ENCODE results near the gene PRKCE.

Gene PRKCE

GRCh38 chr2:45786030-45786835 is 134.8 kb downstream of the PRKCE start:
- peak; percentile 84 for DNase-seq

DNA sequence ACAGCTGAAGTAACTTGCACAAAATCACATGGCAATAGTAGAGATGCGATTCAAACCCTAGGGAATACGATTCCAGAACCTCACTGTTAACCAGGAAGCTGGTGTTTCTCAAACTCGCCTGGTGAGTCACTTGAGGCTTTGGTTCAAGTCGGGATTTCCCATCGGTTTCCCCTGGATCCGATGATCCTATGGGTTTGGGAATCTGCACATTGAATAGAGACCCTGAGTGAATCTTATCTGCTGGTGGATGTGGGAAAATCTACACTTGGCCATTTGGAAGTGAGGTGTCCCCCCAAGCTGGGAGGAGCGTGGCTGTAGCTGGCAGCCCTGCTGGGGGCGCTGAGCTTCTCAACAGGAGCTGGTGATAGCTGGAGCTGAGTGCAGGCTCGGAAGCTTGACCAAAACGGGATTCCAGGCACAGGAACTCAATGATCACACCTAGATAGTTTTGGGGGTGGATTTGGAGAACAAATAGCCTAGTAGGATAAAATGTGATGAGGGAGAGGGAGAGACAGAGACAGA is 135.4 kb downstream of the PRKCE start:
- no peak for DNase-seq

DNA sequence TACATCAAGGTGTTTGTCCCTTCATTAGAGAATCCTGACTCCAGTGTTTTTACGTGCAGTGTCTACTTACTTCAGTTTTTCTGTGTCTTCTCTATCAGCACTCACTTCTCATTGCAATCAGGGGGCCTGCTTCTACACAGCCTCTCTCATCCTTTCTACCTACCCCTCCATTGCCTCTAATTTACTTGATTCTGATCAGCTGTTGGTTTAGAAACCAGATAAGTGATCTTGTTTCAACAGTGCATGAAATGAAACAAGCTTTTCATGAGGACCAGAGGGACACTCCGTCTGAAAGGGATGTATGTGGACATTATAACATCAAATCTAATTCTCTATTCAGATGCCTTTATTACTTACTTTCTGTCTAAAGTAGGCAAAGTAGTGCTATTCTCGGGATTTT is 136.9 kb downstream of the PRKCE start:
- DNase-seq = no peak

DNA sequence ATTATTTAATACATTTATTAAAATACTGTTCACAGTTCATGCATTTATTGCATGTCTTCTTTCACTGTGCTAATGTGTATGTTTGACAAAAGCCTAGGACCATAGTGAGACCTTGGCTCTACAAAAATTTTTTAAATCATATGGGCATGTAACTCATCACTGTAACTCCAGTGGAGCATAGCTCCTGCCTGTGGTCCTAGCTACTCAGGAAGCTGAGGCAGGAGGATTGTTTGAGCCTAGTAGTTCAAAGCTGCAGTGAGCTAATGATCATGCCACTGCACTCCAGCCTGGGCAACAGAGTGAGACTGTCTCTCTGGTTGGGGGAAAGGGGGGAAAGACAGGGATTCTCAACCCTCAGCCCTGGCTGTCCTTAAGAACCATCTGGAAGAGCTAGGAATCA is 137.8 kb downstream of the PRKCE start:
- DNase-seq = no peak

DNA sequence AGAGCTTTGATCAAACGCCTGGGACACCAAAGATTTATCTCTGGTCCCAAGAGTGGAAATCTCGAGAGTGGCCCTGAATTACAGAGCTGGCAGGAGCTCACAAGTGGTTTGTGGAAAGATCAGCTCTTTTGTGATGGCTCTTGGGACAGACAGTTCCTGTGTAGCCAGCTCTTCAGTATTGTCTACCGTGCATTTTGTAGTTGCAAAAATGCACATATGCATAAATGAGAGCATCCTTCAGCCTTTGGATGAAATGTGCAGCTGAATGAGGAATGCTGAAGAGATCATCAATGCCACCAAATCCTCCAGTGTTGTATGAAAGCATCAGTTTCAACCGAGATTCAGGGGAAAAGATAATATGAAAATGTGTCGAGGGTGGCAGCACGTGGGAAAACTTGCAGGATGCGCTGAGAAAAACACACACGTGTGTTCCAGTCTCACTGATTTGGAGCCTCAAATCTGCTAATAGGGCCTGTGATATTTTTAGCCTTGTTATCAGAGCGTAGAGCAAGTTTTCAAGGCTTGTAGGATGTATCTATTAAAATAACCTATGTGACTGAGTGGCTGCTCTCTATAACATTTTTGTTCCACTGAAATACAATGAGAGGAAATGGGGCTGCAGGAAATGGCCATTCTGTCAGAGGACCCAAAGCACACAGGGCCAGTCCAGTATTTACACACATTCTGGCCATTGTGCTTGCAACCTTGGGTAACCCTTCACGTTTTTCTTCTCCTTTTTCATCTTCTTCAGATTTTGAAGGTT is 138.7 kb downstream of the PRKCE start:
- no peak for DNase-seq

DNA sequence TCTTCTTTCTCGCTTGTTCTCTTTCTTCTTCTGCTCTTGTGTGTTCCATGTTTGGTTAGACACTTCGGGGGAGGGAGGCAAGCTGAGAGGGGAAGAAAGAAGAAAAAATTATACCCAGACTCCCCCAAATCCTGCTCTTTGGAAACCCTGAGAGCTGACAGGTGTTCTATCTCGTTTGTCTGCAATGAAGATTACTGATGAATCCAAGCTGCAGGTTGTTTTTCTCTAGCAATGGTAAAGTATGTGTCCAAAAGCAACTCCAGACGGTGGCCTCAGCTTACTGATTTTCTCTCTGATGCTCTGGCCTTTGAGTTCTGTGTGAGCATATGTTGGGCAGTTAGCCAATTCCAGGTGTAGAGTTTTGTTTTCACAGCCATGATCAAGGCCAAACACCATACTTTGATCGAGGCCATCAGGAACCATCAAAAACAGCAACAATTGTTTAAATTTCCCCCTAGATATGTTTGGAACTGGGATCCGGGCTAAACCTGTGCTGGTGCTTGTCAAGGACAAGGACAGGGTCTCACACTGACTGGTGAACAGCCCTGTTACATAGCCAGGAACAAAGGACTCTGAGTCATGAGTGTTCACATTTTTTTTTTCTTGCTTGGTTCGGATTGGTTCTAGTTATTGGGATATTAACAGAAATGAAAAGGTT is 142.0 kb downstream of the PRKCE start:
- no peak for DNase-seq

DNA sequence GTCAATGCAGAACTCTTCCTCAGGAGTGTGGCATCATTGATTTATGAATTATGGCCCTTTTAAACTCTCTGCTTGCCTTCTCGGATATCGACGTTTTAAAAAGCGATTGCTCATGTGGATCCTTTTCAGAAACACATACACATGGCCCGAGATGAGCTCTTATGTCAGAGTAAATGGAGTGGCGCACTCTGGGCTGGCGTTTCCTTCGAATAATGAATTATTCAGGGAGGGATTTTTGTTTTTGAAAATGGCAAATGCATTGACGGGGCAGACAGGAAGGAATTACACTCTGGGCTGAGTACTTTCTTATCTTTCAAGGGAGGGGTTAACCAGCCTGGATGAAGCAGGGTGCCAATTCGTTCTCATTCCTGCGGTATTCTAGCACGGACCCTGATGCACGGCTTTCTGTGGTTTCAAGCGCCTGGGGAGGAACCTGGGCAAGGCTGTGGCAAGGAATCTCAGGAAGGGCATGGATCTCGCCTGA is 142.7 kb downstream of the PRKCE start:
- DNase-seq = peak; percentile 75

DNA sequence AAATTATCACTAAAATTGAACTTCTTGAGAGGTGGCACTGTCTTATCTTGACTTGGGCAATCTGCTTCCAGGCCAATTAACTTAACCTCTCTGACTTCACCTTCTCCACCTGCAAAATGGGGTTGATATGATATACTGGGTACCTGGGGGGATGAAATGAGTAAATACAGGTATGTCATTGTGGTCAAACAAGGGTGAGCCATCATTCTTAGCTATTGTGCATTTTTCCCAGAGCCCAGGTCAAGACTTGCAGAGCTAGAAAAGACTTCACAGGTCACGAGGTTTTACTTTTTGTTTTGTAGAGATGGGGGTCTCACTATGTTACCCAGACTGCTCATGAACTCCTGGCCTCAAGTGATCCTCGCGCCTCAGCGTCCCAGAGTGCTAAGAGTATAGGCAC is 145.0 kb downstream of the PRKCE start:
- no peak for DNase-seq

GRCh38 chr2:45797451-45798230 is 146.2 kb downstream of the PRKCE start:
- DNase-seq = no peak

DNA sequence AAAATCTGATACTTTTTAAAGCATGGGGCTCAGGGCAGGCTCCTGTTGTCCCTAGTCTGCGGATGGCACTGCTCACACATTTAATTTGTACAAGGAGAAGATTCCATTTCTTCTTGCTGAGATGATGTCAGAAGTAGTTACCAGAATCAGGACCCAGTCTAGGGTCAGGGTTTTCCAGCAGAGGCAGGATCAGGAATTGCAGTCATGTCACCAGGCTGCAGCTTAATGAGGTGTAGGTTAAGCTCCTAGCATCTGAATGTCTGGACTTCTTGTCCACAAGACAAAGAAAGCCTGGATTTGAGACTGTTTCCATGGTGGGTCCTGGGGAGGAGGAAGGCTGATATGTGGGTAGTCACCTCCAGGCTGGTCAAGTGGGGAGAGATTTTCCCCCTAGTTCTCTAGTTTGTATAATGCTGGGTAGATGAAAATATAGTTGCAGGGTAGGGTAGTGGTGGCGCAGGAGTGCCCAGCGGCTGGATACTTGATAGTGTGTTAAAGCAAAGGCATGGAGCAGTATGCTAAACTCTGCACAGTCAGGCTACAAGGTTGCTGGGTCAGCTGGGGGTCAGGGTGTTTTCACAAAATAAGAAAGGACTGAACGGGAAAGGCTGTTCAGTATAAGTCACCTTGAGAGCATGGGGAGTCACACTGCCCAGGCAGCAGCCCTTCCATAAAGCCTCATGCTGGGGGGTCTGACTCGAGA is 148.4 kb downstream of the PRKCE start:
- DNase-seq = no peak

GRCh38 chr2:45802499-45803138 is 151.1 kb downstream of the PRKCE start:
- DNase-seq = no peak

- DNase-seq = peak; percentile 61
Measured at GRCh38 chr2:45804987-45805755, 153.7 kb downstream of the PRKCE start.

DNA sequence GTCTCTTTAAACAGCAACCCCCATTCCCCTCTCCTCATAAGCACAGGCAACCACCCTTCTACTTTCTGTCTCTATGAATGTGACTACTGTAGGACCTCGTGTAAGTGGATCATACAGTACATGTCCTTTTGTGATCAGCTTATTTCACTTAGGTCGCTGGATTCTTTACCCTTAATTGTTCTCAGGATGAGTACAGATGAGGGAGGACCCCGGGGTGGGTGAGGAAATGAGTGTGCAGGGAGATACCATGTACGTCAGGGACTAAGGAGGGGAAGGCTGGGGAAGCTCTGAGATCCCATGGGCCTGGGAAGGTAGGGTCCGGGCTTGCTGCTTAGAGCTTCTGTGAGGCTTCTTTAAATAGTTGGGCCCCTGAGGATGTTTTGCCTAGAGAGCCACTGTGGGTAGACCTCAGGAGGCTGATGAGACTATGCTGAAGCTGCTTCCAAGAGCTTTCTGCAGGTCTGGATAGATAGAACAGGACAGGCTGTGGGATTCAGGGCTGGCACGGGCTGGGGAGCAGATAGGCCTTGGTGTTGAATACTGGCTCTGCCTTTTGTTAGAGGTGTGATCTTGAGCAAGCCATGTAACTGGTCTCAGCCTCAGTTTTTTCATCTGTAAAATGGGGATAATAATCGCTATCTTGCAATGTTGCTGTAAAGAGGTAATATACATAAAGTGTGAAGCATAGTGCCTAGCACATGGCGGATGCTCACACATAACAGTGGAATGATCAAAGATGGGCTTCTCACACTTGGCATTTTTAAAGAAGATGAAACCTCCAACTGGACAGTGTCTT is 155.3 kb downstream of the PRKCE start:
- DNase-seq = no peak

- no peak for DNase-seq
Measured at GRCh38 chr2:45808294-45808800, 156.9 kb downstream of the PRKCE start.

DNA sequence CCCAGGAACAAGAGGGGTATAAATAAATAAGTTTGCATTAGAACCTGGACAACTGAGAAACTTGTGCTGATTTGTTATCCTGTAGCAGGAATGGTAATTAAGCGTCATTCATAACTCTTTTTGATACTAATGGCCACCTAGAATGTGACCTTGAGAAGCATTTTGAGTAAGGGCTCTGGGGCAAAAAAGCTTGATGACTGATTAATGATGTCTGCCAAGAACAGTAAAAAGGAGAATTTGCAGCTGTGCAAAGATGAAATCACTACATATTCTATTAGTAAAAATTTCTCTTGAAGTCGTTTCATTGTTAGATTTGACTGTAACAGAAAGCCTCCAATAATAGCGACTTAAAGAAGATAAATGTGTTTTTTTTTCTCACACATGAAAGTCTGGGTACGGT is 157.7 kb downstream of the PRKCE start:
- DNase-seq = no peak

DNA sequence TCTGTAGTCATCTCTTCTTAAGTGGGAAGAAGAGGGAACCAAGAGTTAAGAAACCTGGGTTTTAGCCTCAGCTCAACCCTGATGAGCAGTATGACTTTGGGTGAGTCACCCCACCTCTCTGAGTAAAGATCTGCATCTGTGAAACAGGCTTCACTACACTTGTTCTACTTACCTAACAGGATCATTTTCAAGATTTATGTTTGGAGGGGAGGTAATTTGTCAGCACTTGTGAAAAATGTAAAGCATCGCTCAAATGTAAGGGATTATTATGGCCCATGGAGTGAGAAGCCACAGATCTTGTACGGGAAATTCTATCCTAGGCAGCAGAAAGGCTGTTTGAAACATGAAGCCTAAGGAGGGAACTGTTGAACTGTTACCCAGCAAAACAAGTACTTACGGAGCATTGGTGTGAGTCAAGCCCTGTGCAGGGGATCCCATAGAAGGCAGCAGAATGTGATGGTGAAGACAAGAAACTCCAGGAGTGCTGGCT is 160.6 kb downstream of the PRKCE start:
- no peak for DNase-seq

GRCh38 chr2:45813003-45813941 is 161.8 kb downstream of the PRKCE start:
- DNase-seq = no peak

DNA sequence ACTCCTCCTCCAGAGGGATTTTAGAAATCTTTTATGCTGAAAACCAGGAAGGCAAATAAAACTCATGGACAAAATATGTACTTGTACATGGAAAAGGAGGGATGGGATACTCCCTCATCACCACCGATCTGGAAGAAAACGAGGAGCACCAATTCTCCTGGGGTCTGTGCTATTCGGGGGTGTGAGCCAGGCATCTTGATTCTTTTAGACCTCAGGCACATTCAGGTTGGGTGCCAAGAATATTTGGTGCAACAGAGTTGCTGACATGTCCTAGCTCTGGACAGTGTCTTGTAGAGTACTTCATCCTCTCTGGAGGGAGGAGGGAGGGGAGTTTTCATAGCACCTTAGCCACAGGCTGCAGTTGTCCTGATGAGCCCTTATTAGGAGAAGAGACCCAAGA is 163.0 kb downstream of the PRKCE start:
- no peak for DNase-seq
